K562 (cell line): ENCODE results near the gene FBXL13. TPM values are rescaled to one million over a fixed set of nuclear protein-coding genes. Genes with fewer than 3 reads are reported as not detected.

Source experiments
- ELF1 ChIP-seq: fragments of 200-800 bp; sonication (Bioruptor generic); IDR thresholded peaks from 2 replicates; pipeline ENCODE4 v1.6.1; 2016; ENCODE audit warnings: missing genetic modification characterization, missing compliant biosample characterization
- FOXJ3 ChIP-seq: sonication (generic); formaldehyde crosslinking; IDR thresholded peaks from 2 replicates; pipeline ENCODE4 v1.4.0; 2020; ENCODE audit warnings: mild to moderate bottlenecking, missing genetic modification reagents
- HMG20A ChIP-seq: fragments of 450-650 bp; formaldehyde crosslinking; conservative IDR thresholded peaks from 2 replicates; pipeline ENCODE4 v1.4.0; 2020; ENCODE audit warnings: mild to moderate bottlenecking, mixed read lengths
- HMGN3 ChIP-seq: IDR thresholded peaks from 2 replicates; pipeline ENCODE4 v1.6.1; 2011; ENCODE audit warnings: borderline replicate concordance, low read depth, mild to moderate bottlenecking, mixed read lengths, low read length; ENCODE audit not compliant: insufficient read length; ENCODE audit errors: extremely low read depth
- MXI1 ChIP-seq: IDR thresholded peaks from 2 replicates; pipeline ENCODE4 v1.6.1; 2011; ENCODE audit warnings: low read depth, mild to moderate bottlenecking, improper control_type of control experiment, low read length
- NR2C2 ChIP-seq, 2 experiments: fragments of 200-800 bp in 1 of 2; sonication (Bioruptor generic) in 1 of 2; sonication (generic) in 1 of 2; formaldehyde crosslinking in 1 of 2; IDR thresholded peaks; 2 replicates each; pipeline versions ENCODE4 v1.6.1 to v1.8.0; 2016 to 2022; ENCODE audit warnings: mild to moderate bottlenecking in 1 of 2, missing compliant biosample characterization in 1 of 2, missing genetic modification characterization in 1 of 2, missing genetic modification reagents in 1 of 2
- PYGO2 ChIP-seq: fragments of 450-650 bp; IDR thresholded peaks from 2 replicates; pipeline ENCODE4 v1.6.1; 2016; ENCODE audit warnings: mild to moderate bottlenecking, missing genetic modification characterization, moderate library complexity, missing compliant biosample characterization
- RAD21 ChIP-seq, 2 experiments: fragments of 250-450 bp in 1 of 2; fragments of 450-650 bp in 1 of 2; sonication (Bioruptor Pico) in 1 of 2; formaldehyde crosslinking in 1 of 2; IDR thresholded peaks in 1 of 2; conservative IDR thresholded peaks in 1 of 2; 2 replicates each; pipeline versions ENCODE4 v1.4.0 to v1.8.0; 2020 to 2022; ENCODE audit warnings: mild to moderate bottlenecking in 2 of 2, moderate library complexity in 1 of 2
- RB1 ChIP-seq: fragments of 450-650 bp; IDR thresholded peaks from 2 replicates; pipeline ENCODE4 v1.6.1; 2017; ENCODE audit warnings: low read depth, mild to moderate bottlenecking
- RUNX1 ChIP-seq: sonication (generic); IDR thresholded peaks from 2 replicates; pipeline ENCODE4 v1.6.1; 2016; ENCODE audit warnings: antibody characterized with exemption, low read depth
- ZNF445 ChIP-seq: fragments of 250-450 bp; sonication (Bioruptor Pico); IDR thresholded peaks from 2 replicates; pipeline ENCODE4 v1.4.0; 2020; ENCODE audit warnings: low read depth, mild to moderate bottlenecking, moderate library complexity
- polyA plus RNA-seq, 8 experiments: library from polyadenylated mRNA; depleted of rRNA in 4 of 8; stranded (reverse) in 5 of 8; unstranded in 3 of 8; fragments of >200 nt; fragmentation: Nextera tagmentation in 2 of 8; fragmentation: Illumina TruSeq in 1 of 8; extraction: Ambion mirVana in 2 of 8; extraction: Trizol in 1 of 8; gene quantifications; 2 replicates each; pipeline versions ENCODE4 v1.2.1 to v1.2.3, GENCODE V29; 2011 to 2014; ENCODE audit warnings: inconsistent platforms in 1 of 8, missing spikeins in 1 of 8
- total RNA-seq, 7 experiments: library from RNA; depleted of rRNA in 6 of 7; stranded (reverse); fragments of >200 nt in 6 of 7; fragmentation: Illumina TruSeq in 2 of 7; extraction: Trizol in 2 of 7; gene quantifications; 2 replicates each; pipeline versions ENCODE4 v1.2.1 to v1.2.3, GENCODE V29; 2011 to 2021; ENCODE audit warnings: low replicate concordance in 1 of 7
- TF ChIP-seq, protein P1 (sequence below): sonication (generic); formaldehyde crosslinking; IDR thresholded peaks from 2 replicates; pipeline ENCODE4 v1.8.0; 2022; ENCODE audit warnings: mild to moderate bottlenecking, low read depth, missing genetic modification reagents
- TF ChIP-seq, protein P2 (sequence below): fragments of 250-450 bp; sonication (Bioruptor Pico); IDR thresholded peaks from 2 replicates; pipeline ENCODE4 v1.8.0; 2021; ENCODE audit warnings: moderate library complexity, mild to moderate bottlenecking, inconsistent platforms
- TF ChIP-seq, protein P3 (sequence below): fragments of 450-650 bp; IDR thresholded peaks from 2 replicates; pipeline ENCODE4 v1.6.1; 2016; ENCODE audit warnings: mild to moderate bottlenecking, moderate library complexity

FBXL13 gene
- total and polyA plus RNA-seq, 9 of the 15 experiments (the other 6 are each of a cell fraction or from before 2014, with no cell fraction given), result 16.3 to 55.0 (median 25.4) TPM

DNA sequence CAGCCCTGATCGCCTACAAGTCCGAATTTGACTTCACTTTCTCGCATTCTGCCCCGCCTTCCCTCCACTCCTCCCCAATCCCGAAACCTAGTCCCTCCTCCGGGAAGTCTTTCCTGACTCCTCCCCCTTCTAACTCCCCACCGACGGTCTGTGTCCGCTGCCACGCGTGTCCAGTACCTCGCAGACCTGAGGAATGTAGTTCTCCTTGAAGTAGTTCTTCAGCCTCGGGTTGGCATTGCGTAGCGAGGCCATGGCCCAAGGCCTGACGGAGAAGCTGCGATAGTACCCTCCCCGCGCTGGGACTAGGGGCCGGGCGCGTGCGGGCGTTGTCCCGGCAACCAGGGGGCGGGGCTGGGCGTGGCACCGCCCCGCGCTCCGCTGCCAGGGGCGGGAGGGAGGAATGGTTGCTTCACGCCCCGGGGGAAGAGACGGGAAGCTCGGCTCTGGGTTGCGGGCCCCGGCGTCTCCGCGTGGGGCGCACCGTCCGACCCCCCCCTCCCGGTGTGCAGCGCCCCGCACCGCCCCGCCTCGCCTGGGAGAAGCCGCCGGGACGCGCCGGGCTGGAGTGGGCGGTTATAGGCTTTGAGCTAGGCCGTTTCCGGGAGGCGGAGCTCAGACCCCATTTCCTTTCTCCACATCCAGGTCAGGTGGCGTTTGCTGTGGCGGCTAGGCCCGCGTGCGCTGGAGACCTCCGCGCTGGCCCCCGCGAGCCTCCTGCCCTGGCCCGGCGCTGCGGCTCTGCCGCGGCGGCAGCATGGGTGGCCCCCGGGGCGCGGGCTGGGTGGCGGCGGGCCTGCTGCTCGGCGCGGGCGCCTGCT is at the start of gene FBXL13, which contains the start of gene ARMC10 (continued):
- peak; percentile 76 for TF ChIP-seq HMGN3
- TF ChIP-seq, protein P1, sequence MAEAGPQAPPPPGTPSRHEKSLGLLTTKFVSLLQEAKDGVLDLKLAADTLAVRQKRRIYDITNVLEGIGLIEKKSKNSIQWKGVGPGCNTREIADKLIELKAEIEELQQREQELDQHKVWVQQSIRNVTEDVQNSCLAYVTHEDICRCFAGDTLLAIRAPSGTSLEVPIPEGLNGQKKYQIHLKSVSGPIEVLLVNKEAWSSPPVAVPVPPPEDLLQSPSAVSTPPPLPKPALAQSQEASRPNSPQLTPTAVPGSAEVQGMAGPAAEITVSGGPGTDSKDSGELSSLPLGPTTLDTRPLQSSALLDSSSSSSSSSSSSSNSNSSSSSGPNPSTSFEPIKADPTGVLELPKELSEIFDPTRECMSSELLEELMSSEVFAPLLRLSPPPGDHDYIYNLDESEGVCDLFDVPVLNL (CRISPR knock-in tag), result no peak
- TF ChIP-seq HMG20A, result no peak
- TF ChIP-seq FOXJ3 (CRISPR knock-in tag), result no peak
- peak; percentile 35; the same call in 1 of the 2 replicates for TF ChIP-seq NR2C2 (CRISPR knock-in tag; IDR thresholded peaks at IDR 0.05)
- TF ChIP-seq NR2C2 (tag; IDR thresholded peaks at IDR 0.05), result peak; percentile 87
- no peak for TF ChIP-seq ZNF445 (CRISPR knock-in tag)
- TF ChIP-seq PYGO2 (tag), result no peak
- TF ChIP-seq RB1, result peak; percentile 88
- peak; percentile 93 for TF ChIP-seq ELF1 (tag)
- TF ChIP-seq RUNX1, result 0 out of 2 replicates have a peak, but pooled peaks have one; percentile 14
- peak; percentile 96 for TF ChIP-seq MXI1
- no peak for TF ChIP-seq RAD21 (CRISPR knock-in tag; conservative IDR thresholded peaks at IDR 0.05 in 1 of 2, IDR thresholded peaks at IDR 0.05 in 1 of 2)
- TF ChIP-seq, protein P2, sequence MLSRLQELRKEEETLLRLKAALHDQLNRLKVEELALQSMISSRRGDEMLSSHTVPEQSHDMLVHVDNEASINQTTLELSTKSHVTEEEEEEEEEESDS (CRISPR knock-in tag), result no peak
- TF ChIP-seq, protein P3, sequence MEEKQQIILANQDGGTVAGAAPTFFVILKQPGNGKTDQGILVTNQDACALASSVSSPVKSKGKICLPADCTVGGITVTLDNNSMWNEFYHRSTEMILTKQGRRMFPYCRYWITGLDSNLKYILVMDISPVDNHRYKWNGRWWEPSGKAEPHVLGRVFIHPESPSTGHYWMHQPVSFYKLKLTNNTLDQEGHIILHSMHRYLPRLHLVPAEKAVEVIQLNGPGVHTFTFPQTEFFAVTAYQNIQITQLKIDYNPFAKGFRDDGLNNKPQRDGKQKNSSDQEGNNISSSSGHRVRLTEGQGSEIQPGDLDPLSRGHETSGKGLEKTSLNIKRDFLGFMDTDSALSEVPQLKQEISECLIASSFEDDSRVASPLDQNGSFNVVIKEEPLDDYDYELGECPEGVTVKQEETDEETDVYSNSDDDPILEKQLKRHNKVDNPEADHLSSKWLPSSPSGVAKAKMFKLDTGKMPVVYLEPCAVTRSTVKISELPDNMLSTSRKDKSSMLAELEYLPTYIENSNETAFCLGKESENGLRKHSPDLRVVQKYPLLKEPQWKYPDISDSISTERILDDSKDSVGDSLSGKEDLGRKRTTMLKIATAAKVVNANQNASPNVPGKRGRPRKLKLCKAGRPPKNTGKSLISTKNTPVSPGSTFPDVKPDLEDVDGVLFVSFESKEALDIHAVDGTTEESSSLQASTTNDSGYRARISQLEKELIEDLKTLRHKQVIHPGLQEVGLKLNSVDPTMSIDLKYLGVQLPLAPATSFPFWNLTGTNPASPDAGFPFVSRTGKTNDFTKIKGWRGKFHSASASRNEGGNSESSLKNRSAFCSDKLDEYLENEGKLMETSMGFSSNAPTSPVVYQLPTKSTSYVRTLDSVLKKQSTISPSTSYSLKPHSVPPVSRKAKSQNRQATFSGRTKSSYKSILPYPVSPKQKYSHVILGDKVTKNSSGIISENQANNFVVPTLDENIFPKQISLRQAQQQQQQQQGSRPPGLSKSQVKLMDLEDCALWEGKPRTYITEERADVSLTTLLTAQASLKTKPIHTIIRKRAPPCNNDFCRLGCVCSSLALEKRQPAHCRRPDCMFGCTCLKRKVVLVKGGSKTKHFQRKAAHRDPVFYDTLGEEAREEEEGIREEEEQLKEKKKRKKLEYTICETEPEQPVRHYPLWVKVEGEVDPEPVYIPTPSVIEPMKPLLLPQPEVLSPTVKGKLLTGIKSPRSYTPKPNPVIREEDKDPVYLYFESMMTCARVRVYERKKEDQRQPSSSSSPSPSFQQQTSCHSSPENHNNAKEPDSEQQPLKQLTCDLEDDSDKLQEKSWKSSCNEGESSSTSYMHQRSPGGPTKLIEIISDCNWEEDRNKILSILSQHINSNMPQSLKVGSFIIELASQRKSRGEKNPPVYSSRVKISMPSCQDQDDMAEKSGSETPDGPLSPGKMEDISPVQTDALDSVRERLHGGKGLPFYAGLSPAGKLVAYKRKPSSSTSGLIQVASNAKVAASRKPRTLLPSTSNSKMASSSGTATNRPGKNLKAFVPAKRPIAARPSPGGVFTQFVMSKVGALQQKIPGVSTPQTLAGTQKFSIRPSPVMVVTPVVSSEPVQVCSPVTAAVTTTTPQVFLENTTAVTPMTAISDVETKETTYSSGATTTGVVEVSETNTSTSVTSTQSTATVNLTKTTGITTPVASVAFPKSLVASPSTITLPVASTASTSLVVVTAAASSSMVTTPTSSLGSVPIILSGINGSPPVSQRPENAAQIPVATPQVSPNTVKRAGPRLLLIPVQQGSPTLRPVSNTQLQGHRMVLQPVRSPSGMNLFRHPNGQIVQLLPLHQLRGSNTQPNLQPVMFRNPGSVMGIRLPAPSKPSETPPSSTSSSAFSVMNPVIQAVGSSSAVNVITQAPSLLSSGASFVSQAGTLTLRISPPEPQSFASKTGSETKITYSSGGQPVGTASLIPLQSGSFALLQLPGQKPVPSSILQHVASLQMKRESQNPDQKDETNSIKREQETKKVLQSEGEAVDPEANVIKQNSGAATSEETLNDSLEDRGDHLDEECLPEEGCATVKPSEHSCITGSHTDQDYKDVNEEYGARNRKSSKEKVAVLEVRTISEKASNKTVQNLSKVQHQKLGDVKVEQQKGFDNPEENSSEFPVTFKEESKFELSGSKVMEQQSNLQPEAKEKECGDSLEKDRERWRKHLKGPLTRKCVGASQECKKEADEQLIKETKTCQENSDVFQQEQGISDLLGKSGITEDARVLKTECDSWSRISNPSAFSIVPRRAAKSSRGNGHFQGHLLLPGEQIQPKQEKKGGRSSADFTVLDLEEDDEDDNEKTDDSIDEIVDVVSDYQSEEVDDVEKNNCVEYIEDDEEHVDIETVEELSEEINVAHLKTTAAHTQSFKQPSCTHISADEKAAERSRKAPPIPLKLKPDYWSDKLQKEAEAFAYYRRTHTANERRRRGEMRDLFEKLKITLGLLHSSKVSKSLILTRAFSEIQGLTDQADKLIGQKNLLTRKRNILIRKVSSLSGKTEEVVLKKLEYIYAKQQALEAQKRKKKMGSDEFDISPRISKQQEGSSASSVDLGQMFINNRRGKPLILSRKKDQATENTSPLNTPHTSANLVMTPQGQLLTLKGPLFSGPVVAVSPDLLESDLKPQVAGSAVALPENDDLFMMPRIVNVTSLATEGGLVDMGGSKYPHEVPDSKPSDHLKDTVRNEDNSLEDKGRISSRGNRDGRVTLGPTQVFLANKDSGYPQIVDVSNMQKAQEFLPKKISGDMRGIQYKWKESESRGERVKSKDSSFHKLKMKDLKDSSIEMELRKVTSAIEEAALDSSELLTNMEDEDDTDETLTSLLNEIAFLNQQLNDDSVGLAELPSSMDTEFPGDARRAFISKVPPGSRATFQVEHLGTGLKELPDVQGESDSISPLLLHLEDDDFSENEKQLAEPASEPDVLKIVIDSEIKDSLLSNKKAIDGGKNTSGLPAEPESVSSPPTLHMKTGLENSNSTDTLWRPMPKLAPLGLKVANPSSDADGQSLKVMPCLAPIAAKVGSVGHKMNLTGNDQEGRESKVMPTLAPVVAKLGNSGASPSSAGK, result 0 out of 2 replicates have a peak, but pooled peaks have one; percentile 14
